Suppressor macrophage treated with lipopolysaccharide for 4 hours (primary cell): ENCODE measurements around the gene GNAL.
"Not testable (repeated sequence)": the region's sequence is repeated elsewhere in the genome, so short reads cannot be mapped to it uniquely, and the experiment has no call there.

Experiments used
- DNase-seq: peaks from one replicate; pipeline ENCODE4 v3.0.0-alpha.2; 2020

GNAL gene

GRCh38 chr18:11854554-11854953, 165.5 kb downstream of the GNAL start:
- not testable (repeated sequence) for DNase-seq

- peak; percentile 96 for DNase-seq
Observed at GRCh38 chr18:11857177-11857887, 168.3 kb downstream of the GNAL start.

- DNase-seq, result no peak
Observed at GRCh38 chr18:11859282-11859830, 170.3 kb downstream of the GNAL start.

GRCh38 chr18:11859903-11860407, 170.9 kb downstream of the GNAL start:
- peak; percentile 45 for DNase-seq

GRCh38 chr18:11860594-11861450, 171.8 kb downstream of the GNAL start:
- DNase-seq, result no peak

- no peak for DNase-seq
Observed at GRCh38 chr18:11861583-11862288, 172.7 kb downstream of the GNAL start.

- DNase-seq, result no peak
Observed at GRCh38 chr18:11862468-11863137, 173.5 kb downstream of the GNAL start.

- no peak for DNase-seq
Observed at GRCh38 chr18:11864471-11864870, 175.4 kb downstream of the GNAL start.

GRCh38 chr18:11865071-11865470, 176.0 kb downstream of the GNAL start:
- DNase-seq, result no peak

GRCh38 chr18:11866329-11866728, 177.3 kb downstream of the GNAL start:
- DNase-seq, result no peak

GRCh38 chr18:11866764-11867163, 177.7 kb downstream of the GNAL start:
- DNase-seq, result no peak

GRCh38 chr18:11868230-11868629, 179.2 kb downstream of the GNAL start:
- DNase-seq, result no peak

GRCh38 chr18:11871501-11871900, 182.4 kb downstream of the GNAL start:
- DNase-seq, result no peak

GRCh38 chr18:11872479-11873136, 183.5 kb downstream of the GNAL start:
- DNase-seq, result peak; percentile 28

GRCh38 chr18:11873670-11874340, 184.7 kb downstream of the GNAL start:
- DNase-seq, result no peak

- no peak for DNase-seq
Observed at GRCh38 chr18:11874676-11875075, 185.6 kb downstream of the GNAL start.

GRCh38 chr18:11877497-11878135, 188.6 kb downstream of the GNAL start:
- DNase-seq, result no peak

GRCh38 chr18:11880586-11881304, 191.7 kb downstream of the GNAL start:
- no peak for DNase-seq

GRCh38 chr18:11882636-11883035, 193.6 kb downstream of the GNAL start:
- DNase-seq, result no peak

- DNase-seq, result peak; percentile 86
Observed at GRCh38 chr18:11883153-11883552, 194.1 kb downstream of the GNAL start.
